A549 (cell line): ENCODE results near the gene ABCA1.

Source experiments
- CBX2 ChIP-seq: fragments of 200-600 bp; sonication (generic); IDR thresholded peaks from 2 replicates; pipeline ENCODE4 v1.6.1; 2016; ENCODE audit warnings: low read depth, mild to moderate bottlenecking, borderline replicate concordance
- CEBPB ChIP-seq, 2 experiments: fragments of >200 bp in 1 of 2; sonication (Bioruptor Twin) in 1 of 2; formaldehyde crosslinking in 1 of 2; IDR thresholded peaks; 2 replicates each; pipeline ENCODE4 v1.6.1; 2012 to 2016
- CHD2 ChIP-seq: fragments of 150-350 bp; IDR thresholded peaks from 2 replicates; pipeline ENCODE4 v1.6.1; 2014; ENCODE audit warnings: low read length; ENCODE audit not compliant: partially characterized antibody
- CTCF ChIP-seq: fragments of >200 bp; sonication (Bioruptor Twin); formaldehyde crosslinking; IDR thresholded peaks from 3 replicates; pipeline ENCODE4 v1.5.1; 2016
- FOSL2 ChIP-seq, 2 experiments: fragments of 450-650 bp in 1 of 2; fragments of >200 bp in 1 of 2; sonication (Bioruptor Twin) in 1 of 2; formaldehyde crosslinking; IDR thresholded peaks; 2 replicates each; pipeline versions ENCODE4 v1.5.0 to v1.6.1; 2016 to 2020; ENCODE audit warnings: mild to moderate bottlenecking in 1 of 2, moderate library complexity in 1 of 2
- JUN ChIP-seq, 2 experiments: fragments of >200 bp; sonication (Bioruptor Twin); formaldehyde crosslinking; IDR thresholded peaks; 2 replicates in 1 of 2; 3 replicates in 1 of 2; pipeline ENCODE4 v1.6.1; 2016 to 2017
- MYC ChIP-seq: IDR thresholded peaks from 2 replicates; pipeline ENCODE4 v1.6.1; 2012; ENCODE audit warnings: mild to moderate bottlenecking, inconsistent platforms, low read length, improper control_type of control experiment, borderline replicate concordance
- PHF8 ChIP-seq: fragments of 200-600 bp; sonication (generic); IDR thresholded peaks from 2 replicates; pipeline ENCODE4 v1.6.1; 2016; ENCODE audit warnings: low read depth, mild to moderate bottlenecking, antibody characterized with exemption, moderate library complexity, borderline replicate concordance
- POLR2A ChIP-seq: IDR thresholded peaks from 2 replicates; pipeline ENCODE4 v1.6.1; 2012; ENCODE audit warnings: mild to moderate bottlenecking, low read length
- RNF2 ChIP-seq: fragments of 200-600 bp; sonication (generic); IDR thresholded peaks from 2 replicates; pipeline ENCODE4 v1.6.1; 2016; ENCODE audit warnings: low read depth, mild to moderate bottlenecking, antibody characterized with exemption, moderate library complexity, borderline replicate concordance
- SMC3 ChIP-seq: fragments of >200 bp; sonication (Bioruptor Twin); formaldehyde crosslinking; IDR thresholded peaks from 3 replicates; pipeline ENCODE4 v1.6.1; 2018; ENCODE audit warnings: inconsistent platforms
- SREBF2 ChIP-seq: fragments of 450-650 bp; IDR thresholded peaks from 2 replicates; pipeline ENCODE4 v1.6.1; 2014; ENCODE audit warnings: mild to moderate bottlenecking, moderate library complexity
- TF ChIP-seq, protein P1 (sequence below): fragments of 200-600 bp; sonication (generic); IDR thresholded peaks from 2 replicates; pipeline ENCODE4 v1.6.1; 2016; ENCODE audit warnings: antibody characterized with exemption, mild to moderate bottlenecking, moderate library complexity

DNA sequence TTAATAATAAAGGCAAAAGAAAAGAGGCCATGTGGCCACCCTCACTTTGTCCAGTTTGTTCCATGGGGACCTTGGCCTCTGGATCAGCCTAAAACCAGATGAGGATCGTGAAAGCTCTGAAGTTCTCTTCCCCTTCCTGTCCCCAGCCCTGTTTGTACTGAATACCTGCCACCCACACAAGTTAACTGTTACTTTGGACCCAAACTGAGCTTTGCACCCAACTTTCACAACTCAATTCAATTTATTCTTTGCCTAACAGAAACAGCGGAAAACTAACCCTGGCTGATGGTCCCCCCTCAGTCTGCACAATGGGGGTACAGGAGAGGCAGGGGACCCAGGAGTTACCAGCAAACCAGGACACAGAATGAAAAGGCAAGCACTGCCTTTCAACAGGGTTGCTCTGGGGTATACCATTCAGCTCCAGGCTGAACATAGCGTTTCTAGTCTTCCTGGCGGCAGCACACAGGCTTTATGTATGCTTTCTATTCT lies 28.2 kb downstream of the ABCA1 start:
- TF ChIP-seq JUN (IDR thresholded peaks at IDR 0.05) (no peak), CTCF (no peak), CHD2 (no peak), CEBPB (IDR thresholded peaks at IDR 0.05) (no peak), POLR2A (no peak), FOSL2 (IDR thresholded peaks at IDR 0.05) (no peak), FOSL2 (CRISPR knock-in tag; IDR thresholded peaks at IDR 0.05) (no peak), MYC (no peak), PHF8 (no peak), CBX2 (no peak), SMC3 (no peak), SREBF2 (no peak), RNF2 (no peak)
- TF ChIP-seq, protein P1, sequence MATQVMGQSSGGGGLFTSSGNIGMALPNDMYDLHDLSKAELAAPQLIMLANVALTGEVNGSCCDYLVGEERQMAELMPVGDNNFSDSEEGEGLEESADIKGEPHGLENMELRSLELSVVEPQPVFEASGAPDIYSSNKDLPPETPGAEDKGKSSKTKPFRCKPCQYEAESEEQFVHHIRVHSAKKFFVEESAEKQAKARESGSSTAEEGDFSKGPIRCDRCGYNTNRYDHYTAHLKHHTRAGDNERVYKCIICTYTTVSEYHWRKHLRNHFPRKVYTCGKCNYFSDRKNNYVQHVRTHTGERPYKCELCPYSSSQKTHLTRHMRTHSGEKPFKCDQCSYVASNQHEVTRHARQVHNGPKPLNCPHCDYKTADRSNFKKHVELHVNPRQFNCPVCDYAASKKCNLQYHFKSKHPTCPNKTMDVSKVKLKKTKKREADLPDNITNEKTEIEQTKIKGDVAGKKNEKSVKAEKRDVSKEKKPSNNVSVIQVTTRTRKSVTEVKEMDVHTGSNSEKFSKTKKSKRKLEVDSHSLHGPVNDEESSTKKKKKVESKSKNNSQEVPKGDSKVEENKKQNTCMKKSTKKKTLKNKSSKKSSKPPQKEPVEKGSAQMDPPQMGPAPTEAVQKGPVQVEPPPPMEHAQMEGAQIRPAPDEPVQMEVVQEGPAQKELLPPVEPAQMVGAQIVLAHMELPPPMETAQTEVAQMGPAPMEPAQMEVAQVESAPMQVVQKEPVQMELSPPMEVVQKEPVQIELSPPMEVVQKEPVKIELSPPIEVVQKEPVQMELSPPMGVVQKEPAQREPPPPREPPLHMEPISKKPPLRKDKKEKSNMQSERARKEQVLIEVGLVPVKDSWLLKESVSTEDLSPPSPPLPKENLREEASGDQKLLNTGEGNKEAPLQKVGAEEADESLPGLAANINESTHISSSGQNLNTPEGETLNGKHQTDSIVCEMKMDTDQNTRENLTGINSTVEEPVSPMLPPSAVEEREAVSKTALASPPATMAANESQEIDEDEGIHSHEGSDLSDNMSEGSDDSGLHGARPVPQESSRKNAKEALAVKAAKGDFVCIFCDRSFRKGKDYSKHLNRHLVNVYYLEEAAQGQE, result no peak
